CD8-positive, alpha-beta memory T cell (primary cell): ENCODE results near the gene ANKRD13C. TPM values are rescaled to one million over a fixed set of nuclear protein-coding genes. Genes with fewer than 3 reads are reported as not detected.

Experiments
- polyA plus RNA-seq: library from polyadenylated mRNA; unstranded; fragments of 300-500 nt; fragmentation: Illumina TruSeq; gene quantifications from one replicate; pipeline ENCODE4 v1.2.3, GENCODE V29; 2021
- total RNA-seq, 2 experiments: library from RNA; stranded (reverse); gene quantifications; one replicate each; pipeline ENCODE4 v1.2.3, GENCODE V29; 2021

Gene ANKRD13C
- total and polyA plus RNA-seq, 3 experiments from 2014 or later, result 15.9 to 30.9 (median 29.4) TPM

Other genes with a start within 250 kb of the ANKRD13C start
- 10 to 100 TPM; 20.9 to 23.1 TPM for gene LRRC40, start 149.1 kb downstream of the ANKRD13C start, total RNA-seq
- 7.5 TPM for gene LRRC40, start 149.1 kb downstream of the ANKRD13C start, polyA plus RNA-seq
- 100 to 1,000 TPM; 160 TPM for gene SRSF11, start 133.3 kb downstream of the ANKRD13C start, total RNA-seq
- 104 TPM for gene SRSF11, start 133.3 kb downstream of the ANKRD13C start, polyA plus RNA-seq
- gene CTH, start 56.5 kb upstream of the ANKRD13C start, total RNA-seq, result 1 to 10 TPM; 9.0 to 9.5 TPM
- 2.5 TPM for gene CTH, start 56.5 kb upstream of the ANKRD13C start, polyA plus RNA-seq